HG03432 (cell line): ENCODE results near the gene MYEF2.
A peak's percentile ranks its signal among the peaks of the same experiment; 100 is the strongest.

Source experiments
- ATAC-seq: cut with Tn5 transposase; IDR thresholded peaks from one replicate; pipeline ENCODE4 v1.9.1; 2021; ENCODE audit warnings: mild to moderate bottlenecking, moderate library complexity; ENCODE audit not compliant: unreplicated experiment

Gene MYEF2

GRCh38 chr15:48147358-48147757 is 30.7 kb downstream of the MYEF2 start:
- no peak for ATAC-seq

GRCh38 chr15:48145923-48146322 is 32.2 kb downstream of the MYEF2 start:
- no peak for ATAC-seq

DNA sequence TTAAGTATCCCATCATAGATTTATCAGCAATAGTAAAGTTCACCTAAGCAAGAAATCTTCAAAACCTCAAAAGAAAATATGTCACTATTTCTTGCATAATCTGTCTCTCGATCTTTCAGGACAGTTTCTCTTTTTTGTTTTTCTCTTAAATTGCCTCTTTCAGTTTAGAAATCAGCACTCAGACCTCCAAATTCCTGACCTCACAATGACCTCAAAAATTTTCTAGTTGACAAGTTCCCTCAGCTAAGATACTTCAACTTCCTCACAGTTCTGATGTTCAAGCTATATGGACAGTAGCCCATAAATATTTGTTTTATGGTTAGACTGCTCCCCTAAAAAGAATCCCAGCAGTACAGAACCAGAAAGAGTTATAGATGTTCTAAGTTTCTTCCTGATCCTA is 33.2 kb downstream of the MYEF2 start:
- ATAC-seq = no peak

DNA sequence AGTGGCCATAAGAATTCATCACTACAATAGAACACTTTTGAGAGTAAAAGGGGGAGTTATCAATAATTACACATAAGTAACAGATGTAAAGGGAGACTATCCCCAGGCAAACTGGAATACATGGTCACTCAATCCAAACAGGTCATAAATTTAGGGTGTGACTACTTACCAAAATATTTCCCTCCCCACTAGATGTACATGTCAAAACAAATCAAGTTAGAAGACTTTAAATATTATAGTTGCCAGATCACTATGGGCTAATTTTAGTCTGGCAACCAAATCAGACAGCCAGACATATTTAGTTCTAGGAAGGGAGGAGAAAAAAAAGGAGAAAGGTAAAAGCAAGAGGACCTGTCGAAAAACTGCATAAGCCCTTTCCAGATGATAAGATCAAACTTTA is 34.2 kb downstream of the MYEF2 start:
- no peak for ATAC-seq

DNA sequence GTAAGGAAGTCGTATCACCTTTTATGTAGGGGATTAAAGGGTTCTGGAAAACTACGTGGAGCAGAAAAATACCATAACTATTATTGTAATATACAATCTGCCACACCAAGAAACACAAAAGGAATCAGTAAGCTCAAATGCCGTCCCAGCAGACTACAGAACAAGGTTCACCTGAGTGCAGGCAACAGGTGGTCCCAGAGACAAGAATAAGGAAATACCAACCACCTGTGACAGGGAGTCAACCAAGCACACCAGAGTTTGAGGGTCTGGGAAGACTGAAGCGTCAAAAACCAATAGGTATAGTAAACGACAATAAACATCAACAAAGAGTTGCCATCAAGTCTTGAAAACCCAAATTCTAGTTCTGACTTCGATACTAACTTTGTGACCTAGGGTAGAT is 45.2 kb downstream of the MYEF2 start:
- ATAC-seq = no peak

DNA sequence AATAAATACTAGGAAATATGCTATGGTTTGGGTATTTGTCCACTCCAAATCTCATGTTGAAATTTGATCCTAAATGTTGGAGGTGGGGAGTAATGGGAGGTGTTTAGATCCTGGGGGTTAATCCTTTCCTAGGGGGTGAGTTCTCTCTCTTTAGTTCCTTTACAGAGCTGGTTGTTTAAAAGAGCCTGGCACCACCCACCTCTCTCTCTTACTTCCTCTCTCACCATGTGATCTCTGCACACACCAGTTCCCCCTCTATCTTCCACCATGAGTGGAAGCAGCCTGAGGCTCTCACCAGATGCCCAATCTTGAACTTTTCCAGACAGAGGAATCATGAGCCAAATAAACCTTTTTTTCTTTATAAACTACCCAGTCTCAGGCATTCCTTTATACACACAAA is 46.8 kb downstream of the MYEF2 start:
- ATAC-seq = no peak

DNA sequence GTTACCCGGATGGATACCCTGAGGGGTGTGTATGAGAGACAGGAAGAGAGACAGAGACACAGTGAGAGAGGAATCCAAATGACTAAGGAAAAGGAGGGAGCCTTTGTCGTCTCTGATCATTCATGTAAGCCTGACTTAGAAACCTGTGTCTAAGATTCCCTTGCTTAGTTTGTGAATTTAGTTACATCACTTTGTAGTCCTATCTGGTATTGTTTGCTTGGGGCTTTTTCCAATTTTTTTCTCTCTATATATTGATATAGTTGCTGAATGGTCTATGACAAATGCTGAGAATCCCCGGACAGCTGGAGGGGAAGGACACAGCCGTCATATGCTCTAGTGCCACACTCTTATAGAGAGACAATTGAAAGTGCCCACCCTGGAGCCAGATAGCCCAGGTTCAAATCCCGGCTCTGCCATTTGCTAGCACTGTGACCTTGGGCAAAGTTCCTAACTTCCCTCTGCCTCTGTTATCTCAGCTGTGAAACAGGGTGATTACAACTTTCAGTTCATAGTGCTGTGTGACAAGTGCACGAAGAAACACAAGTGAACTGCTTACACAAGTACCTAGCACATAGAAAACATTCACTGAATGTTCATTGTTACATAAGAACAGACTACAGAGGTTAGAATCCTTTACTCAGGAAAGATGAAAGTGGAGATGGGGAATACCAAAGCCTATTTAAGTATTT is 51.3 kb downstream of the MYEF2 start:
- ATAC-seq = no peak

GRCh38 chr15:48121849-48122248 is 56.2 kb downstream of the MYEF2 start:
- ATAC-seq = no peak

DNA sequence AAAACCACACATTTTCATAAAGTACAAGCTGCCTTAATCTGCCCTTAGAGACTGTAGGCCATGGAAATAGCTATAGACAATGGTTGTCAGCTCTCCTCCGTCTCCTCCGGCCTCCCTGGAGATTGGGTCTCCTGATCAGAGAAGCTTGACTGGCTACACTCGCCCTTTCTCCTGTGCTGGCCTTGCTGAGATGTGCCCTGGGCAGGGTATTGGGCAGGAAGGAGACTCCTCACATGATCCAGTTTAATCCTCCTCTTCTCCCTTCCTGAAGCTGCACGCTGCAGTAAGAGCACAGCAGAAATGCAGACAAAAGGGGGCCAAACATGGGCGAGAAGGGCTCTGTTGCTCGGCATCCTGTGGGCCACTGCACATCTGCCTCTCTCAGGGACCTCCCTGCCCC is 57.4 kb downstream of the MYEF2 start, which contains the start of gene SLC24A5:
Gene SLC24A5, plus strand, starts transcription at position 246 of the 400 bp plus-strand sequence. Its CDS starts 55 bp downstream, at position 301.
- no peak for ATAC-seq

DNA sequence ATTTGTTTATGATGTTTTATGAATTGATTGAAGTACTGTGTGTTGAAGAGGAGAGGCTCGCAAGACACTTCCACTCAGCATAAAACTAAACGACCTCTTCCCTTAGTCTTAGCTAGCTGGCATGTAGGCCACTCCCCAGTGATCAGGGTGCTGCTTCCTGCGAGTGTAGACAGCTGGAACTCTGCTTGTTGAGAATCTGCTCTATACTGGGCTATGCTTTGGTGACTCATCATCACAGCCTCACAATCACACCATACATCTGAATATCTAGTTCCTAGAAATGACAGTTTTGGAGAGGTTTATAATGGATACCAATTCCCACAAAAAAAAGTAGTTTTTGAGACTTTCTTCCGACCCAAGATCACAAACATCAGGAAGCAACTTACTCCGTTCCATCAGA is 58.8 kb downstream of the MYEF2 start:
- no peak for ATAC-seq

DNA sequence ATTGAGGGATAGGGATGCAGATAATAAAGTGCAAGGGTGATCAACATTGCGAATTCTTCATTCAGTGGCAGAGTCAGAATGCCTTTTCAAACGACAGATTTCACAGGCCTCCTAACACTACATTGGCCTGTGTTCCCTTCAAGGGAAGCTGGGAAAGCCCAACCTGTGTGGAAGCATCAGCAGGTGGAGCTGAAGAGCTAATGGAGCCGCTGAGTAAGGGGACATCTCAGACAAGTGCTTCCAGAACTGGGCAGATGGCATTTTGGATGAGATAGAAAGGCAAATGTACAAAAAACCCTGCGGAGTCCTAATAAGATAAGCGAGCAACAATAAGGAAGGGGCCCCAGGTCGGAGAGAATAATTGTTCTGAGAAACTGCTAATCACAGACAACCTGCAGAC is 65.9 kb downstream of the MYEF2 start:
- ATAC-seq = no peak

GRCh38 chr15:48109856-48110531 is 68.1 kb downstream of the MYEF2 start:
- no peak for ATAC-seq

- ATAC-seq = no peak
Observed at GRCh38 chr15:48109212-48109611, 68.9 kb downstream of the MYEF2 start.

- ATAC-seq = no peak
Observed at GRCh38 chr15:48105936-48106335, 72.2 kb downstream of the MYEF2 start.

DNA sequence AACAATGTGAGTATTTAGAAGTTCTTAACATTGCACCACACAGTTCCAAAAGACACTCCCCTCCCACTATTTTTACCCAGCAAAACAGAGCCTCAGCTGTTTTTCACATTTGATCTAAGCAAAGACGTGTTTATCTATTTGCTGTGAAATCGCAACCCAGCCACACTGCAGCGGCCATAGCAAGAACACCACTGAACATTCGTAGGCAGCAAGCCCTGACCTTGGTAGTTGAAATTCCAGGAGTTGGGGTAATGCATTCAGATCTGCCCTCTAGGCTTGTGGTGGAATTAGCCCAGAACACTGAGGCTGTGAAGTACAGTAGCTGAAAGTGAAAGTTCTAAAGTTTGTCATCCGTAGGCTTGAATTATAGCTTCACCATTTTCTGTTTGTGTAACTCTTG is 74.4 kb downstream of the MYEF2 start:
- no peak for ATAC-seq

GRCh38 chr15:48102167-48102566 is 75.9 kb downstream of the MYEF2 start:
- ATAC-seq = no peak

DNA sequence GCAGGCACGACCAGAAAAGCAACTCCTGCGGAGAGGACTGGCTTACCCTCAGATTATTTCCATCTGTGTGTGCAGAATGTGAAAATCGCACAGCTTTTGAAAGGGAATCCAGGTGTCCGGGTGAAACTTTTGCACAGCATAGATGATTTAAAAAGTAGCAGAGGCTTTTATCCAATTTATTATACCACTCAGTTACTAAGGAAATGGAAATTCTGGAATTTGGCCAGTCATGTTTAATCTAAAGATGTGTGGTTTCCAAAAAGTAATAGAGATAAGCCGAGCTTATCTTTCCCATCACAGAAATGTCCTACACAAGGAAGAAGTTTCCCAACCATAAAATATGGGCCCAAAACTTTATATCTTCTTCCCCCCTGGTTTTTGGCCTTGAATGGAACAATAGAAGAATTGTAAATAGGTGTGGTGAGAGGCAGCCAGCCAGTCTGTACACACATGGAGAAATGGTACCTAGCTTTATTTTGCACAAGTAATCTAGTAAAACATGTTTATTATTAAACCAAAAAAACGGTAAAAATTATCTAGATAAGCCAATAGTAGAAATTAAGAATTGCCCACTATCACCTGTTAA is 76.6 kb downstream of the MYEF2 start:
- ATAC-seq = no peak

- no peak for ATAC-seq
Observed at GRCh38 chr15:48097264-48097663, 80.8 kb downstream of the MYEF2 start.

- peak; percentile 53 for ATAC-seq
Observed at GRCh38 chr15:48096813-48097212, 81.3 kb downstream of the MYEF2 start.

DNA sequence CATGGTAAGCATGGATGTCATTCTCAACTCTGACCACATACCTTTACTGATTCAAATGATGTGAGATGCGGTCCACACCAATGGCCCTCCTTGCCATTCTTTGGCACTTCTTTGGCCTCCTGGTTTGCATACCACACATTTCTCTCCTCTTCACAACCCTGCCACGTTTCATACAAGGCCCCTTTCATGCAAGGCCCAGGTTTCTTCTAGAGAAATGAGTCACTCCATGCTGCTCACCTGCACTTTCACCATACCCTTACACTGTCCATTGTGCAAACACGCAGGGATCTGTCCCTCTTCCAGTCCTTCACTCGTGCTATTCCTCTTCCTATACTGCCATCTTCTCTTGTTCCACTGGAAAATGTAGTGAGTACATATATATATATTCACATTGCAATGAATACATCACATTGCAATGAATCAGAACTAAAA is 81.7 kb downstream of the MYEF2 start:
- peak; percentile 95 for ATAC-seq

- ATAC-seq = no peak
Observed at GRCh38 chr15:48091522-48091921, 86.6 kb downstream of the MYEF2 start.

DNA sequence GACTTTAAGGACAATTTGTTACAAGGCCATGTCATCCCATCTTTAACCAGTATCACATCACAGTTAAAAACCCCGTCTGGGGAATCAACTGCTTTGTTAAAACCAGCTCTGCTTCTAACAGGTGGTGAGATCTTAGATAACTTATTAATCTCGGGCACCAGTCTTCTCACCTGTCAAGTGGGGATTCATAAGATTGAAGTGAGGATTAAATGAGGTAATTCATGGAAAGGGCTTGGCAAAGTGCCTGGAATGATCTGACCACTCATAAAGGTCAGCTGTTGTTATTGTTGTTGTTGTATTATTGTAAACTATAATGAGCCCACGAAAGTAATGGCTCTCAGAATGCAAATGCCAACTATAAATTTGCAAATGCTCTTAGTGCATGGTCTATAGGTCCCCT is 87.4 kb downstream of the MYEF2 start:
- no peak for ATAC-seq
